Fibroblast of pulmonary artery (primary cell): ENCODE measurements around the gene PDE11A.

Source experiments
- DNase-seq: peaks from one replicate; pipeline ENCODE4 v3.0.0-alpha.2; 2010; ENCODE audit warnings: low read depth
- H3K4me3 ChIP-seq: replicated peaks from 2 replicates; pipeline ENCODE4 v1.5.1; 2011; ENCODE audit warnings: low read depth, mild to moderate bottlenecking, control low read depth, low read length, moderate library complexity
- CTCF ChIP-seq: IDR thresholded peaks from 2 replicates; pipeline ENCODE4 v1.5.1; 2011; ENCODE audit warnings: mild to moderate bottlenecking, control low read depth, low read length, inconsistent platforms; ENCODE audit errors: missing control alignments

The PDE11A gene

GRCh38 chr2:178074123-178075005 is 1.8 kb upstream of the PDE11A start:
- no peak overlapping the region for H3K4me3 ChIP-seq
- no peak for TF ChIP-seq CTCF
- no peak for DNase-seq

- no peak for TF ChIP-seq CTCF
- no peak for DNase-seq
- H3K4me3 ChIP-seq, result no peak overlapping the region
These were observed 586 bp downstream of the PDE11A start for GRCh38 chr2:178072000-178072382.

GRCh38 chr2:178070824-178071223 is 1.8 kb downstream of the PDE11A start:
- TF ChIP-seq CTCF, result no peak
- no peak overlapping the region for H3K4me3 ChIP-seq
- DNase-seq, result no peak

- no peak for TF ChIP-seq CTCF
- DNase-seq, result no peak
- no peak overlapping the region for H3K4me3 ChIP-seq
These were observed 3.0 kb downstream of the PDE11A start for GRCh38 chr2:178069551-178069950.

GRCh38 chr2:178068823-178069454 is 3.6 kb downstream of the PDE11A start:
- no peak for TF ChIP-seq CTCF
- no peak for DNase-seq
- no peak overlapping the region for H3K4me3 ChIP-seq

- H3K4me3 ChIP-seq, result no peak overlapping the region
- no peak for TF ChIP-seq CTCF
- no peak for DNase-seq
These were observed 5.5 kb downstream of the PDE11A start for GRCh38 chr2:178066890-178067669.
